Subcutaneous abdominal adipose tissue (tissue), 5 donors: Measurements from ENCODE around the gene FEM1B.

ENCODE experiments used
- H3K27ac ChIP-seq: one replicate; pipeline ENCODE4 v1.7.0; 2013; ENCODE audit warnings: low read depth, mild to moderate bottlenecking, inconsistent platforms, low read length, moderate library complexity
- H3K27me3 ChIP-seq, 5 donors: one replicate each; pipeline ENCODE4 v1.7.0; 2013; ENCODE audit warnings: low read length in 5 of 5, inconsistent platforms in 1 of 5; ENCODE audit not compliant: control insufficient read depth in 5 of 5, insufficient read depth in 4 of 5
- H3K36me3 ChIP-seq, 5 donors: one replicate each; pipeline ENCODE4 v1.7.0; 2013; ENCODE audit warnings: low read length in 5 of 5; ENCODE audit not compliant: control insufficient read depth in 5 of 5, insufficient read depth in 5 of 5
- H3K4me1 ChIP-seq, 5 donors: one replicate each; pipeline ENCODE4 v1.7.0; 2013; ENCODE audit warnings: low read length in 5 of 5, mild to moderate bottlenecking in 3 of 5, moderate library complexity in 1 of 5; ENCODE audit not compliant: control insufficient read depth in 5 of 5, insufficient read depth in 5 of 5
- H3K4me3 ChIP-seq, 5 donors: one replicate each; pipeline ENCODE4 v1.7.0; 2013; ENCODE audit warnings: low read length in 5 of 5, low read depth in 1 of 5
- H3K9ac ChIP-seq, 5 donors: one replicate each; pipeline ENCODE4 v1.7.0; 2013; ENCODE audit warnings: low read length in 5 of 5, mild to moderate bottlenecking in 4 of 5, moderate library complexity in 3 of 5
- H3K9me3 ChIP-seq, 5 donors: one replicate each; pipeline ENCODE4 v1.7.0; 2013; ENCODE audit warnings: low read length in 5 of 5; ENCODE audit not compliant: control insufficient read depth in 5 of 5
- donor health status: healthy.
- donor health status: healthy.
- donor health status: healthy.
- donor health status: healthy.
- donor health status: healthy.

The FEM1B gene

GRCh38 chr15:68343579-68344225, 66.2 kb downstream of the FEM1B start:
- peaks cover 8 to 40% (median 36%) of the 10 kb centered on the region in 5 donors for H3K4me1 ChIP-seq

GRCh38 chr15:68344600-68344999, 67.1 kb downstream of the FEM1B start:
- peaks cover 0 to 2% (median 0%) of the 10 kb centered on the region in 5 donors for H3K27me3 ChIP-seq
- no peaks in the 10 kb centered on the region for H3K9me3 ChIP-seq
- H3K9ac ChIP-seq = no peak overlapping the region
- peaks cover 8 to 39% (median 32%) of the 10 kb centered on the region in 5 donors for H3K4me1 ChIP-seq
- H3K4me3 ChIP-seq = no peak overlapping the region
- H3K27ac ChIP-seq = no peak overlapping the region
- H3K36me3 ChIP-seq = peaks cover 0 to 10% (median 0%) of the 10 kb centered on the region in 5 donors

More at GRCh38 chr15:68343579-68344225, 66.2 kb downstream of the FEM1B start:
- Histone ChIP-seq H3K9ac (no peak overlapping the region), H3K4me3 (no peak overlapping the region), H3K9me3 (no peaks in the 10 kb centered on the region), H3K27me3 (peaks cover 0 to 2% (median 0%) of the 10 kb centered on the region in 5 donors), H3K27ac (no peak overlapping the region), H3K36me3 (peaks cover 0 to 12% (median 0%) of the 10 kb centered on the region in 5 donors)
